Measurements from ENCODE around the gene GCSH.

DNA sequence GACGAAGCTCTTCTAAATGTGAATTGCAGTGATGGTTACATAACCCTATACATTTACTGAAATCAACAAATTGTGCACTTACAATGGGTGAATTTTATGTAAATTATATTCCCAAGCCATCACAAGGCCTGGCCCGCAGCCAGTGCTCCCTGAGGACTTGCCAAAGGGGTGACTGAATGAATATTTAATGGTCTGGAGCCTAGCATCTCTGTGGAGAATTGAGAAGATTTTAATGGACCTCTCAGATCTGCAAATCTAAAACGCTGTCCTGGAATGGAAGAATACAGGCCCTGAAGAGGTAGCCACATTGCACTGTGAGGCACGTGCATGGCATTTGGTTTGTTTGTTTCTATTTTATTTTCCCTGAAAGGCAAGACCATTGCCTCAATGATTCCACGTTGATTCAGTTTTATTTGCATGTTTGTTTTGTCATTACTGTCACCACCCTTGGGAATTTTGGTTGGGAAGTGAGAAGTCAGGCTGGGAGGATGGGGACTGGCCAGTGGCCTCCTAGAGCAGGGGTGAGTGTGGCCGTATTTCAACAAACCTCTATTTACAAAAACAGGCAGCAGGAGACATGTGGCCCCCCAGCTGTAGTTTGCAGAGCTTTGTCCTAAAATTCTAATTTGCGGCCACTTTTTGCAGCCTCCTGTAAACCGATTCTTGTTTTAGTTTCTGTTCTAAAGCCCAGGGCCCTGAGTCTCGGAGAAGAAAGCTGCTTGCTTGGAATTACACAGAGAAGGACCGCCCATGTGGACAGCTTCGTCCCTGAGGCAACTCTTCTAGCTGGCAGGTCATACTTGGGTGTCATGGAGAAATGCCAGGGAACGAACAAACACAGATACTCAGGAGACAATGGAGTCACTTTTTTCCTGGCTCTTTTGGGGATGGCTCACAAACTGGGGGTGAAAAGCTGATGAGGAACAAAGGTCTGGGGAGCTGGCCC lies 40.5 kb upstream of the GCSH start:
- TF ChIP-seq POLR2AphosphoS5 (IDR thresholded peaks at IDR 0.05; ENCODE audit: insufficient read depth in 1 of 2, low read depth in 1 of 2) (no peak), POLR2A (IDR thresholded peaks at IDR 0.05) (no peak)
- TF ChIP-seq, protein P1, sequence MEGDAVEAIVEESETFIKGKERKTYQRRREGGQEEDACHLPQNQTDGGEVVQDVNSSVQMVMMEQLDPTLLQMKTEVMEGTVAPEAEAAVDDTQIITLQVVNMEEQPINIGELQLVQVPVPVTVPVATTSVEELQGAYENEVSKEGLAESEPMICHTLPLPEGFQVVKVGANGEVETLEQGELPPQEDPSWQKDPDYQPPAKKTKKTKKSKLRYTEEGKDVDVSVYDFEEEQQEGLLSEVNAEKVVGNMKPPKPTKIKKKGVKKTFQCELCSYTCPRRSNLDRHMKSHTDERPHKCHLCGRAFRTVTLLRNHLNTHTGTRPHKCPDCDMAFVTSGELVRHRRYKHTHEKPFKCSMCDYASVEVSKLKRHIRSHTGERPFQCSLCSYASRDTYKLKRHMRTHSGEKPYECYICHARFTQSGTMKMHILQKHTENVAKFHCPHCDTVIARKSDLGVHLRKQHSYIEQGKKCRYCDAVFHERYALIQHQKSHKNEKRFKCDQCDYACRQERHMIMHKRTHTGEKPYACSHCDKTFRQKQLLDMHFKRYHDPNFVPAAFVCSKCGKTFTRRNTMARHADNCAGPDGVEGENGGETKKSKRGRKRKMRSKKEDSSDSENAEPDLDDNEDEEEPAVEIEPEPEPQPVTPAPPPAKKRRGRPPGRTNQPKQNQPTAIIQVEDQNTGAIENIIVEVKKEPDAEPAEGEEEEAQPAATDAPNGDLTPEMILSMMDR (IDR thresholded peaks at IDR 0.05), result no peak
